IPS-NIHi11 (cell line): Measurements from ENCODE around the gene IGSF21.

Source experiments
- DNase-seq: peaks from one replicate; pipeline ENCODE4 v3.0.0; 2012; ENCODE audit warnings: mixed read lengths, low spot score

The IGSF21 gene

GRCh38 chr1:18119771-18120377, 12.3 kb downstream of the IGSF21 start:
- no peak for DNase-seq

- no peak for DNase-seq
Observed at GRCh38 chr1:18120638-18121037, 13.0 kb downstream of the IGSF21 start.

GRCh38 chr1:18121072-18121820, 13.6 kb downstream of the IGSF21 start:
- no peak for DNase-seq

DNA sequence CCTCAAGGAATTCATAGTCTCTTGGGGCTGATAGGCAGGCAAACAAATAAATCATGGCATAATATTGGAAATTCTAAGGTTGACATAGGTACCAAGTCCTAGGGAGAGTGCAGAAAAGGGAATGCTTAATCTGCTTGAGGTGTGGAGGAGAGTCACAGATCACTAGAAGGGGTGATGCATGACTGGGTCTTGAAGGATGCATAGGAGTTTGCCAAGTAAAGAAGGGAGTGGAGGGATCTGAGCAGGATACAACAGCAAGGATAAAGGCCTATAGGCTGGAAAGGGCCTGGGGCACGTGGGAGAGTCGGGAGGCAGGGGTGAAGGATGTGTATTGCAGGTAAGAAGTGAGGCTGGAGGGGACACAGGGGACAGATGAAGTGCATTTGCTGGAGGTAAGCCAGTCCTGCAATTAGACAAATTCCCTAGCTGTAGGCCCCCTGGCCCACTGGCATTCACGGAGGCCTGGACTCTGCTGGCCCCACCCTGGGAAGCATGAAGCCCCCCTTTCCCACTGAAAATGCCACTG, 15.9 kb downstream of the IGSF21 start:
- no peak for DNase-seq

DNA sequence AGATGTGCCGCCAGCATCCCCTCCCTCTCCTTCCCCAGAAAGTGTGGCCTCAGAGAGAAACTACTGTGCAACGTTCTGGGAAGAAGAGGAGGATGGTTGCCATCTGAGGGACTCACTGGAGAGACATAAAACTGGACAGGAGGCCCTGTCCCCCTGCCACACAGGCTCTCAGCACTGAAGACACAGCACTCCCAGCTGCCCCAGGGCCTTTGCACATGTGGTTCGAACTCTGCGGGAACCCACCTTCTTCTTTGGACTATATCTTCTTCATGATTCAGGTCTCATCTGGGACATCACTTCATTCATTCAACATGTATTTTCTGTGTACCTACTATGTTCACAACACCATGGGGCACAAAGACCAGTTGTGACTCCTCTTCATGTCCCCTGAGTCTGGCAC, 17.4 kb downstream of the IGSF21 start:
- no peak for DNase-seq

DNA sequence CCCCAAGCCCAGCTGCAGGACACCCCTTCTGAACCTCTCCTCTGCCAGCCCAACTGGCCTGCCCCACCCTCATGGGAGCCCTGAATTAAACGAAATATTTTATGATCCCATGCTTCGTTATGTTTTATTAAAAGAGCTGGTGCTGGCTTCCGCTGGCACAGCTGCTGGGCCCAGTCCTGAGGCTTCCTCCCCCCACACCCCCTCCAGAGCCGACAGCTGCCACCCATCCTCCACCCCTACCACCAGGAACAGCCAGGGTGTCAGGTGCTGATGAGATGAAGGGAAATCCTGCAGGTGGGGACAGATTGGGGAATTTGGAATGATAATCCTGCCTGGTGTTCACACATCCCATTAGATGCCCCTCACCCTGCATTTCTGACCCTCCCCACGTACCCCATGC, 19.0 kb downstream of the IGSF21 start:
- DNase-seq: no peak

DNA sequence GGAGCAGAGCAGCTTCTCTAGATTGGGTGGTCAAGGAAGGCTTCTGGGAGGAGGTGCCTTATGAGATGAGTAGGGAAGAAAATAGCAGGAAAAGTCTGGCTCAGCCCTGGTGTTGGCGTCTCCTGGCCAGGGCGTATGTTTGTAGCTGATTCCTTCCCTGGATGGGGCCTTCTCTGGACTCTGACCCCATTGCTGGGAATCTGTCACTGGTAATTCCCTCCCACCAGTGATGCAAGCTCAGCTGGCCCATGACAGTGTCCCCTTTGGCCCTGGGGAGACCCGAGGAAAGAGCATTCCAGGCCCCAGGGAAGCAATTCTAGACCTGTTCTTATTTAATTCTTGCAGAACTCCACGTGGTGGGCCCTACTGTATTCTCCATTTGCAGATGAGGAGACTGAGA, 20.7 kb downstream of the IGSF21 start:
- DNase-seq: no peak

GRCh38 chr1:18130356-18130755, 22.8 kb downstream of the IGSF21 start:
- no peak for DNase-seq

DNA sequence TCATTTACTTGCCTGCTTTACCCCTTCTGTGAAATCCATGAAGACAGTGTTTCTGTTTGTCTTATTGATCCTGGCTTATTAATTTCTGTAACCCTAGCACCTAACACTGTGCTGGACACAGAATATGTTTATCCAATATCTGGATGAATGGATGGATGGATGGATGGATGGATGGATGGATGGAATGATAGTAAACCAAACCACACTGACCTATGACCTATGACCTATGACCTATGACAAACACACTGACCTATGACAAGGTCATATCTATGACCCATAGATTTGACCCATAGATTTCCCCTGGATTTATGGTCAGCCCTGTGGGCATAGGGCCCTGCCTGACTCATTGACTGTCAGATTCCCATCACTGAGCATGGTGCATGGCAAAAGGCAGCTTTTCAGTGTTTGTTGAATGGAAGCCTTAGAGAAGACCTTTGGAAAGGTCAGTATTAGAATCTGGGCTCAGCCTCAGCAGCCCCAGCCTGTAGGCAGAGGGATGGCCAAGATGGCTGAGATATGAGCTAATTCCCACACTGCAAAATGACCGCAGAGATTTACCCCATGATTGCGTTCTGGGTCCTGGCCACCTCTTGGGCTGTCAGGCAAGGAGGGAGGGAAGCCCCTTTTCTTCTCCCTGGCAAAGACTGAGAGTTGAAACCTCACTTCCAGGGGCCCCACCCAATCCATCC, 24.6 kb downstream of the IGSF21 start:
- DNase-seq: no peak

DNA sequence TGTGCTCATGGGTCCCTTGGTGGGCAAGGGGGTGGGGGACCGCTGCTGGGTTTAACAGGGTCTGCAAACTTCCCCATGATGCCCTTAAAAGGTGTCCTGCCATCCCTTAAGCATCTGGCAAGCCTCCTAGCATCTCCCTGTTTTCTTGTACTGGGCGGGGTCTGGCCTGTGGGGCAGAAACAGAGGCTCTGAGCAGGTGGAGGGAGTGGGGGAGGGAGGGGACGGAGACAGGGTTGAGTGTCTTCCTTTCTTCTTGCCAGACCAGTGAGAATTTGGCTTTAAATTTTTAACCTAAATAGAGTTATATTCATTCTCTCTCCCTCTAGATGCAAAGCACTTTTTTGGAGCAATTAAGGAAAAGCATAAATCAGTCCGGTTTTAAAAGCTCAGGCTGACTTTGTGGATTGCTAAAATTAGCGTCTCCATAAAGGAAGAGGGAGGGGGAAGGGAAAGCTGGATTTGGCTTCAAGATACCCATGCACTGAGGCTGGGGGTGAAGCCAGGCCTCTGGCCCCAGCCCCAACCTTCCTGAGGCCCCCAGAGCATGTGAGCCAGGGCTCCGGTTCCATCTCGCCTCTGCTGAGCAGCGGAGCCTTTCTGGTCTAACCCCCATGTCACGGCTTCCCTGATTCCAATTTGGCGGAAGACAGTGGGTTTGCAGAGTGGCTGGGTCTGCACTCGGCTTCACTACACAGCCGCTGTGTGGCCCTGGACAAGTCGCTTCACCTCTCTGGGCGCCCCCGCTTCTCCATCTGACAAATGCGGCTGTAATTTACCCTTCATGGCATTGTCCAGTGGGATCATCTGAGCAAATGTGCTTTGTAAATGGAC, 25.3 kb downstream of the IGSF21 start:
- DNase-seq: no peak

GRCh38 chr1:18134324-18135046, 26.9 kb downstream of the IGSF21 start:
- DNase-seq: no peak

- no peak for DNase-seq
Observed at GRCh38 chr1:18137759-18138345, 30.3 kb downstream of the IGSF21 start.

DNA sequence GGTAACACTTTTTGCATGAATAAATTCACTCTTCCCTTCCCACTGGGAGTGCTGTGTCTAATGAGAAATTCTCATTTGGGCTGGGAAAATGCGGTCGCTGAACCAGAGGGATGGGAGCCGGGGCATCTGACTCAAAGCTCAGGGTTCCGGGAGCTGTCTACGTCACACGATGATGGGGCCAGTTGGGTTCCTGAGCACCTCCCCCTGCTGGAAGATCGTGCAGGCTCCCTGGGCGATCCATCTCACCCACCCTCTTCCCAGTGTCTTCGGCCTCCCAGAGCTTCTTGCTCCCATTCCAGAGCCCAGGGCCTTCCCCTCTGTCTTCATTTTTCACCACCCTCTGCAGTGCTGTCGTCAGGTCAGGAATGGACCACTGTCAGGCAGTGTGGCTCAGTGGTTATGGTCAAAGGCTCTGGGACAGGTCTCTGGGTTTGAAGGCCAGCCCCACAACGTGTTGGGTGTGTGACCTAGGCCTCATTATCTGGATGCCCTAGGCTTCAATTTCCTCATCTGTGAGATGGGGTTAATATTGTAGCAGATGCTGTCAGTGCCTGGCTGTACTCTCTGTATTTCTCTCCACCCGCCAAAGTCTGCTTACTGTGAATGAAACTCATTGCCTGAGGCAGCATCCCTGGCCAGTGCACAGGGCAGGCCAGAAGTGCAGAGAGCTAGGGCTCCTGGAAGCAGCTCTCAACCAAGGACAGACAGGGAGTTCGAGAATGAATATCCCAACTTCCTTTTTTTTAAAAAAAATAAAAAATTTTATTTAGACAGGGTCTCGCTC, 31.8 kb downstream of the IGSF21 start:
- DNase-seq: no peak

DNA sequence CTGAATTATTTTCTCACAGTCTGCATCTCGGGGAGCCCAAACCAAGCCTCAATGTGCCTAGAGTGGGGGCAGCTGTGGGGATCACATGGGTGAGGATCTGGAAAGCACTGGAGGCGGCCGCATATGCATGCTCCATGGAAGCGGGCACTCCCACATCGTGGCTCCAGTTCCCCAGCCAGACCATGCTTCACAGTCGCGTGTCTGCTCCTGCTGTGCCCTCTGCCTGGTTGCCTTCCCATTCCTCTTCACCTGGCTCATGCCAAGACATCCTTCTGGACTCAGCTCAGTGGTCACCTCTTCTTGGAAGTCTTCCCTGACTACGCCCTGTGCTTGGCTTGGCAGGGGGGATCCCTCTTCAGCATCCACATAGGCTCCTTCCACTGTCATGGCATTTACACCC, 32.8 kb downstream of the IGSF21 start:
- DNase-seq: no peak

DNA sequence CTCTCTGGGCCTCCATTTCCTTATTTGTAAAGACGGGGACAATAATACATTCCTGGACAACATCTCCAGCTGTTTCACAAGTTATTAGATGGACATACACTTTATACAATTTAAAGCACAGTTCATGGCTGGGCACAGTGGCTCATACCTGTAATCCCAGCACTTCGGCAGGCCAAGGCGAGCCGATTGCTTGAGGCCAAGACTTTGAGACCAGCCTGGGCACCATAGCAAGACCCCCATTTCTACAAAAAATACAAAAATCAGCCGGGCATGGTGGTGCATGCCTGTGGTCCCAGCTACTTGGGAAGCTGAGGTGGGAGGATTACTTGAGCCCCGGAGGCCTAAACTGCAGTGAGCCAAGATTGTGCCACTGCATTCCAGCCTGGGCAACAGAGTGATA, 34.1 kb downstream of the IGSF21 start:
- DNase-seq: no peak

DNA sequence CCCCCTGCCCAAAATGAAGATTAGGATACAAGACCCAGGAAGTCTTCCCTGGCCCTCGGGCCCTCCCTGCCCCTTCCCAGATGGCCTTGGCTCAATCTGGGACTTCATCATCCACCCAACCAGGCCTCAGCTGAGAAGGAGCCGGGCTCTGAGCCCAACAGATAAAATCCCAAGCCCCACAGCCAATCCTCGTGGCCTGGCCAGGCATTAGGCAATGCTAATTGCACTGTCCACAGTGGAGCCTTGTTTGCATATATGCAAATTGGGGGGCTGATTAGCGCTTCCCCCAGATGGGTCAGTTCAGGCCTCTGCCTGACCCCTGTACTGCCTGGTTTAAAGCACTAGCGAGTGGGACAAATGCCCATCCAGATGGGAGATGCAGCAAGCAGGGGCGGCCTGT, 34.9 kb downstream of the IGSF21 start:
- no peak for DNase-seq

DNA sequence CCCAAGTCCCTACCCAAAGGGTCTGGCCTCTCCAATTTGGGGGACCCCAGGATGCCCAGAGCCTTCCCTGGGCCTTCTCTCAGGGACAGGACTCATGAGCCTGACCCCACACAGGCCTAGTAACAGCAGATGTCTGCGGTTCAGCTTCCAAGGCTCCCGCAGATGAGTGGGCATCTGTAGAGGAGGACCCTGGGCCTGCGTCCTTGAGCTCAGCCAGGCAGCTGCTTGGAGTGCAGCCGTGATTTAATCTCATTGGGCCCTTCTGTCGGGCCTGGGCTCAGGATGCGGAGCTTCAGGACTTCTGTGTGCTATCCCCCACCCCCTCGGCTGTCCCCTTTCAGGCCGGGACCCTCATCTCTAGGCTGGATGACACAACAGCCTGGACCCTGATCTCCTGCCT, 35.4 kb downstream of the IGSF21 start:
- DNase-seq: no peak

DNA sequence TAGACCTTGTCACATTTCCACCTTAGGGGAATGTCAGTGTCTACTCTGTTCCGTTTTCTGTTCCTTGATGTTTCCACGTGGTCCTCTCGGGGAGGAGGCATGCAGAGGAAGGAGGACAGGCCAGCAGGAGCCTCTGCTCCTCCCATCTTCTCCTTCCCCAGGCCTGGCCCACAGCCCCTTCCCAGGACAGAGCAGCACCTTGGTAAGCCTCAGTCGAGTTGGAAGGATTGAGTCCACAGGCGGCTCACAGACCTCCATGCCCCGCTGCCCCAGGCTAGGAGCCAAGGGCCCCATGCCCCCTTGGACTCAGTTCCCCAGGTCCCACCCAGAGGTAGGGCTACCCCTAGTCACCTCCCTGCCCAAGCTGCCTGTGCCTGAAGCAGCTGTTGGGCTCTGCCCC, 36.5 kb downstream of the IGSF21 start:
- DNase-seq: no peak

DNA sequence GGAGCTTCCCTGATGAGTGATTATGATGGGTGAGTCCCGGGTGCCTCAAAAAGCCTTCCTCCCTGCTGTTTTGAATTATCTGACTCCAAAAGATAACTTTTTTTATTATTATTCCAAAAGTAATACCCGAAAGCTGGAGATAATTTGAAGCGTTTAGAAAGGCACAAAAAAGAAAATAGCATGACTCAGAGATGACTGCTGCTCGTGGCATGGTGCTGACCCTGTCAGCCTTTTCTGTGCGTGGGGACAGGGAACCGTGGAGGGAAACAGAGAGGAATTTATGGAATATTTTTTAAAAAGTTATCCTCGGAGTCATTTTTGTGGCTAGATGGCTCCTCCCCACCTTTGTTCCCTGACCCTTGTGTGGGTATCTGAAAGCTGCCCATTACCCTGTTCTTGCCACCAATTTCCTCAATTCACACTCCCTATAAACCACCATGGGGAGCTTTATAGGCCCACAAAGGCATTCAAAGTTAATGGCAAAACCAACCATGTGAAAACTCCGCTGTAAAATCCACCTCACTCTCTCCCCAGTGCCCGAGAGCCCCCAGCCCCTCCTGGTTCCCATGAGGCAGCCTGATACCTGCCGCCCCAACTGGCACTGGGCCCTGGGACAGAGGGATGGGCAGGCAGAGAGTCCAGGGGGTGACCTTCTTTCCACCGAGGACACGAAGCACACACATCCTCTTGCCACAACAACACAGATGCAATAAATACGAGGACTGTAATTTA, 37.5 kb downstream of the IGSF21 start:
- DNase-seq: no peak
